Measurements from ENCODE around the gene CCDC9. TPM values are rescaled to one million over a fixed set of nuclear protein-coding genes. Genes with fewer than 3 reads are reported as not detected.

CCDC9 gene
- total and polyA plus RNA-seq, 2 of the 13 experiments (the other 11 are each of a cell fraction or from before 2014, with no cell fraction given) = 2.9 to 6.3 TPM

- TF ChIP-seq ZNF570 (CRISPR knock-in tag; IDR thresholded peaks at IDR 0.05; ENCODE audit: borderline replicate concordance) (no peak), SNAPC2 (CRISPR knock-in tag; IDR thresholded peaks at IDR 0.05) (no peak), ZNF160 (CRISPR knock-in tag; IDR thresholded peaks at IDR 0.05) (0 out of 2 replicates have a peak, but pooled peaks have one; percentile 44), MAF1 (CRISPR knock-in tag; IDR thresholded peaks at IDR 0.05; ENCODE audit: borderline replicate concordance) (peak; percentile 74), CEBPG (CRISPR knock-in tag; IDR thresholded peaks at IDR 0.05) (peak; percentile 98), RFX1 (IDR thresholded peaks at IDR 0.05) (no peak), ZNF253 (CRISPR knock-in tag; IDR thresholded peaks at IDR 0.05; ENCODE audit: borderline replicate concordance) (no peak), FOXP4 (CRISPR knock-in tag; IDR thresholded peaks at IDR 0.05) (peak; percentile 55; the same call in 1 of the 2 replicates), ZNF543 (CRISPR knock-in tag; IDR thresholded peaks at IDR 0.05) (peak; percentile 96), DBP (CRISPR knock-in tag; IDR thresholded peaks at IDR 0.05; ENCODE audit: not compliant biosample characterization) (peak; percentile 62), RNF219 (CRISPR knock-in tag; IDR thresholded peaks at IDR 0.05) (peak; percentile 87; the same call in 1 of the 2 replicates)
- TF ChIP-seq, protein P1, sequence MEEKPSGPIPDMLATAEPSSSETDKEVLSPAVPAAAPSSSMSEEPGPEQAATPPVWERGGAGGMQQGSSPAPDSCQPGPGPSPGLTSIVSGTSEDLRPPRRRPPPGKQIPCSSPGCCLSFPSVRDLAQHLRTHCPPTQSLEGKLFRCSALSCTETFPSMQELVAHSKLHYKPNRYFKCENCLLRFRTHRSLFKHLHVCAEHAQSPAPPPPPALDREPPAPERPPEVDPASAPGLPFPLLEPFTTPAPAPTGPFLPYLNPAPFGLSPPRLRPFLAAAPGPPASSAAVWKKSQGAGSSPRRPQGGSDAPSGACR (CRISPR knock-in tag; IDR thresholded peaks at IDR 0.05) = peak; percentile 67; the same call in 1 of the 2 replicates
- TF ChIP-seq, protein P2, sequence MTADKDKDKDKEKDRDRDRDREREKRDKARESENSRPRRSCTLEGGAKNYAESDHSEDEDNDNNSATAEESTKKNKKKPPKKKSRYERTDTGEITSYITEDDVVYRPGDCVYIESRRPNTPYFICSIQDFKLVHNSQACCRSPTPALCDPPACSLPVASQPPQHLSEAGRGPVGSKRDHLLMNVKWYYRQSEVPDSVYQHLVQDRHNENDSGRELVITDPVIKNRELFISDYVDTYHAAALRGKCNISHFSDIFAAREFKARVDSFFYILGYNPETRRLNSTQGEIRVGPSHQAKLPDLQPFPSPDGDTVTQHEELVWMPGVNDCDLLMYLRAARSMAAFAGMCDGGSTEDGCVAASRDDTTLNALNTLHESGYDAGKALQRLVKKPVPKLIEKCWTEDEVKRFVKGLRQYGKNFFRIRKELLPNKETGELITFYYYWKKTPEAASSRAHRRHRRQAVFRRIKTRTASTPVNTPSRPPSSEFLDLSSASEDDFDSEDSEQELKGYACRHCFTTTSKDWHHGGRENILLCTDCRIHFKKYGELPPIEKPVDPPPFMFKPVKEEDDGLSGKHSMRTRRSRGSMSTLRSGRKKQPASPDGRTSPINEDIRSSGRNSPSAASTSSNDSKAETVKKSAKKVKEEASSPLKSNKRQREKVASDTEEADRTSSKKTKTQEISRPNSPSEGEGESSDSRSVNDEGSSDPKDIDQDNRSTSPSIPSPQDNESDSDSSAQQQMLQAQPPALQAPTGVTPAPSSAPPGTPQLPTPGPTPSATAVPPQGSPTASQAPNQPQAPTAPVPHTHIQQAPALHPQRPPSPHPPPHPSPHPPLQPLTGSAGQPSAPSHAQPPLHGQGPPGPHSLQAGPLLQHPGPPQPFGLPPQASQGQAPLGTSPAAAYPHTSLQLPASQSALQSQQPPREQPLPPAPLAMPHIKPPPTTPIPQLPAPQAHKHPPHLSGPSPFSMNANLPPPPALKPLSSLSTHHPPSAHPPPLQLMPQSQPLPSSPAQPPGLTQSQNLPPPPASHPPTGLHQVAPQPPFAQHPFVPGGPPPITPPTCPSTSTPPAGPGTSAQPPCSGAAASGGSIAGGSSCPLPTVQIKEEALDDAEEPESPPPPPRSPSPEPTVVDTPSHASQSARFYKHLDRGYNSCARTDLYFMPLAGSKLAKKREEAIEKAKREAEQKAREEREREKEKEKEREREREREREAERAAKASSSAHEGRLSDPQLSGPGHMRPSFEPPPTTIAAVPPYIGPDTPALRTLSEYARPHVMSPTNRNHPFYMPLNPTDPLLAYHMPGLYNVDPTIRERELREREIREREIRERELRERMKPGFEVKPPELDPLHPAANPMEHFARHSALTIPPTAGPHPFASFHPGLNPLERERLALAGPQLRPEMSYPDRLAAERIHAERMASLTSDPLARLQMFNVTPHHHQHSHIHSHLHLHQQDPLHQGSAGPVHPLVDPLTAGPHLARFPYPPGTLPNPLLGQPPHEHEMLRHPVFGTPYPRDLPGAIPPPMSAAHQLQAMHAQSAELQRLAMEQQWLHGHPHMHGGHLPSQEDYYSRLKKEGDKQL (CRISPR knock-in tag; IDR thresholded peaks at IDR 0.05; ENCODE audit: low read depth) = no peak
- TF ChIP-seq, protein P3, sequence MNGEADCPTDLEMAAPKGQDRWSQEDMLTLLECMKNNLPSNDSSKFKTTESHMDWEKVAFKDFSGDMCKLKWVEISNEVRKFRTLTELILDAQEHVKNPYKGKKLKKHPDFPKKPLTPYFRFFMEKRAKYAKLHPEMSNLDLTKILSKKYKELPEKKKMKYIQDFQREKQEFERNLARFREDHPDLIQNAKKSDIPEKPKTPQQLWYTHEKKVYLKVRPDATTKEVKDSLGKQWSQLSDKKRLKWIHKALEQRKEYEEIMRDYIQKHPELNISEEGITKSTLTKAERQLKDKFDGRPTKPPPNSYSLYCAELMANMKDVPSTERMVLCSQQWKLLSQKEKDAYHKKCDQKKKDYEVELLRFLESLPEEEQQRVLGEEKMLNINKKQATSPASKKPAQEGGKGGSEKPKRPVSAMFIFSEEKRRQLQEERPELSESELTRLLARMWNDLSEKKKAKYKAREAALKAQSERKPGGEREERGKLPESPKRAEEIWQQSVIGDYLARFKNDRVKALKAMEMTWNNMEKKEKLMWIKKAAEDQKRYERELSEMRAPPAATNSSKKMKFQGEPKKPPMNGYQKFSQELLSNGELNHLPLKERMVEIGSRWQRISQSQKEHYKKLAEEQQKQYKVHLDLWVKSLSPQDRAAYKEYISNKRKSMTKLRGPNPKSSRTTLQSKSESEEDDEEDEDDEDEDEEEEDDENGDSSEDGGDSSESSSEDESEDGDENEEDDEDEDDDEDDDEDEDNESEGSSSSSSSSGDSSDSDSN (CRISPR knock-in tag; IDR thresholded peaks at IDR 0.05) = peak; percentile 92
These were observed 12.4 kb upstream of the CCDC9 start (continued) for GRCh38 chr19:47243776-47244547.
